ENCODE results near the gene TEX264. TPM values are rescaled to one million over a fixed set of nuclear protein-coding genes. Genes with fewer than 3 reads are reported as not detected.
A peak's percentile ranks its signal among the peaks of the same experiment; 100 is the strongest.

Gene TEX264
- 19.2 and 21.4 TPM in 2 replicates for polyA plus RNA-seq (2013)

GRCh38 chr3:51670823-51671733 is at the start of gene TEX264:
TEX264 (plus strand) TSS chr3:51671252; CDS start chr3:51674305, 3,053 bp downstream.
- Histone ChIP-seq H3K79me2 (ENCODE audit: control insufficient read depth, insufficient read depth, low read length, poor library complexity) (peaks cover 7% of the 10 kb centered on the region), H3K9ac (ENCODE audit: low read length) (peak within 1 kb of the TSS; percentile 94), H3K36me3 (ENCODE audit: control insufficient read depth in 1 of 2, insufficient read depth in 2 of 2, low read length in 2 of 2) (peaks cover under 1 to 2% of the 10 kb centered on the region in 2 experiments), H2AFZ (ENCODE audit: insufficient read depth, low read length, poor library complexity) (peak within 1 kb of the TSS; percentile 92), H2BK120ac (ENCODE audit: insufficient read depth, low read length, poor library complexity) (peak within 1 kb of the TSS; percentile 80), H3K79me1 (ENCODE audit: low read length) (peaks cover 10% of the 10 kb centered on the region), H2BK5ac (ENCODE audit: low read depth, low read length, poor library complexity) (peak within 1 kb of the TSS; percentile 65), H4K8ac (ENCODE audit: low read depth, low read length) (peak within 1 kb of the TSS; percentile 96), H4K91ac (ENCODE audit: low read depth, low read length) (peak within 1 kb of the TSS; percentile 87), H3K27me3 (ENCODE audit: insufficient read depth, low read length) (no peaks in the 10 kb centered on the region), H2BK12ac (ENCODE audit: low read length) (no peak within 1 kb of the TSS), H4K12ac (ENCODE audit: low read depth, low read length) (peak within 1 kb of the TSS; percentile 89), H3K4me2 (ENCODE audit: low read length) (peak within 1 kb of the TSS; percentile 91), H3K14ac (ENCODE audit: low read length) (peak within 1 kb of the TSS; percentile 87), H3K23ac (ENCODE audit: low read length) (no peak within 1 kb of the TSS), H3K4ac (ENCODE audit: low read depth, low read length) (peak within 1 kb of the TSS; percentile 85), H3K4me3 (ENCODE audit: low read depth, low read length) (peak within 1 kb of the TSS; percentile 87), H3K4me1 (ENCODE audit: control insufficient read depth in 1 of 2, insufficient read depth in 2 of 2, low read length in 2 of 2) (peaks cover 10 to 12% of the 10 kb centered on the region in 2 experiments), H3K18ac (ENCODE audit: low read length) (peak within 1 kb of the TSS; percentile 83), H2AK5ac (ENCODE audit: low read length) (peak within 1 kb of the TSS; percentile 69), H3K9me3 (ENCODE audit: insufficient read depth, low read depth, low read length) (no peaks in the 10 kb centered on the region), H3K27ac (ENCODE audit: low read depth, low read length) (peak within 1 kb of the TSS; percentile 31)
- WGBS (ENCODE audit: extremely low coverage, insufficient coverage, insufficient read length) = no CpG with 5 or more reads among the region's 81 CpGs
- peak; percentile 89 to 98 for DNase-seq

DNA sequence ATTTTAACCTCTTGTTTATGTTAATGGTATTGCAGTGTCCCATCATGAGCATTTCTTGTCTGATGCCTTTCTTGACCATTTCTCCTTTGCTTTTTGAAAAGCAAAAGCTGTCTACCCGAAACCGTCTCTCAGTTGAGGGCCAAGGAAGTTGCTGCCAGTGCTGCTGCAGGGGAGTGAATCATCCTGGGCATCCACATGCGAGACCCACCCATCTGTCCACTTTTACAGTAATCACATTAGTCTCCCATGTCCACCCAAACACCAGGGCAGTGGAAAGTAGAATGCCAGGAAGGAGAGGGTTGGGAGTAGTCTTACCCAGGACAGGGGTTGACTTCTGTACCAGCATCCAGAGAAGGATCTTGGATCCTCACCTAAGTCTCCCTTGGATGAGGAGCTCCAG is 48.6 kb upstream of the TEX264 start:
- no peak overlapping the region for H2BK12ac ChIP-seq (ENCODE audit: low read length)
- peaks cover 0 to under 1% of the 10 kb centered on the region in 2 experiments for H3K36me3 ChIP-seq (ENCODE audit: control insufficient read depth in 1 of 2, insufficient read depth in 2 of 2, low read length in 2 of 2)
- no CpG with 5 or more reads among the region's 3 CpGs for WGBS (ENCODE audit: extremely low coverage, insufficient coverage, insufficient read length)
- DNase-seq = no peak
- H2AK5ac ChIP-seq (ENCODE audit: low read length) = no peak overlapping the region
- no peak overlapping the region for H2AFZ ChIP-seq (ENCODE audit: insufficient read depth, low read length, poor library complexity)
- H2BK120ac ChIP-seq (ENCODE audit: insufficient read depth, low read length, poor library complexity) = no peak overlapping the region
- H3K4me2 ChIP-seq (ENCODE audit: low read length) = no peak overlapping the region
- H3K14ac ChIP-seq (ENCODE audit: low read length) = no peak overlapping the region
- H2BK5ac ChIP-seq (ENCODE audit: low read depth, low read length, poor library complexity) = no peak overlapping the region
- H3K4me3 ChIP-seq (ENCODE audit: low read depth, low read length) = no peak overlapping the region
- H3K4me1 ChIP-seq (ENCODE audit: control insufficient read depth in 1 of 2, insufficient read depth in 2 of 2, low read length in 2 of 2) = peaks cover 1% of the 10 kb centered on the region in 2 experiments
- H3K4ac ChIP-seq (ENCODE audit: low read depth, low read length) = no peak overlapping the region
- no peak overlapping the region for H4K12ac ChIP-seq (ENCODE audit: low read depth, low read length)
- peak overlapping the region; percentile 14 for H3K18ac ChIP-seq (ENCODE audit: low read length)
- no peak overlapping the region for H4K8ac ChIP-seq (ENCODE audit: low read depth, low read length)
- H3K79me2 ChIP-seq (ENCODE audit: control insufficient read depth, insufficient read depth, low read length, poor library complexity) = no peaks in the 10 kb centered on the region
- no peaks in the 10 kb centered on the region for H3K79me1 ChIP-seq (ENCODE audit: low read length)
- H3K27ac ChIP-seq (ENCODE audit: low read depth, low read length) = no peak overlapping the region
- H3K9ac ChIP-seq (ENCODE audit: low read length) = no peak overlapping the region
- H3K23ac ChIP-seq (ENCODE audit: low read length) = no peak overlapping the region
- H3K27me3 ChIP-seq (ENCODE audit: insufficient read depth, low read length) = no peaks in the 10 kb centered on the region
- no peak overlapping the region for H4K91ac ChIP-seq (ENCODE audit: low read depth, low read length)
- no peaks in the 10 kb centered on the region for H3K9me3 ChIP-seq (ENCODE audit: insufficient read depth, low read depth, low read length)

DNA sequence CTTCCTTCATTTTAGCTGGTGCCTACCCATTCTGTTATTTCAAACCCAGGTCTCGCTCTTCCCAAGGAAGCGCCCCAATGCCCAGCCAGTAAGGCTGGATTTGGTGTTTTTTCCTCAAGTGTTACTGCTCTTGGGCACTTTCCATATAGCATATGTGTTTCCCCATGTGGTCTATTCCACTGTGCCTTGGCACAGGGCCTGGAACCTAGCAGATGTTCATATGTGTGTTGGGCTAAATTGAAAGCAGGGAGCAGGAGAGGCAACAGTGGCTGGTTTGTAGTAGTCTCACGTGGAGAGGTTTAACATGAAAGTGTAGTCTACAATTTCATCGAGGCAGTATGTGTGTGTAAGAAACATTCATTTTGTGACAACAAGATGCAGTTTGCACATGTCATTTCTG is 48.2 kb upstream of the TEX264 start:
- no peak overlapping the region for H3K23ac ChIP-seq (ENCODE audit: low read length)
- H3K79me2 ChIP-seq (ENCODE audit: control insufficient read depth, insufficient read depth, low read length, poor library complexity) = no peaks in the 10 kb centered on the region
- H3K4me1 ChIP-seq (ENCODE audit: control insufficient read depth in 1 of 2, insufficient read depth in 2 of 2, low read length in 2 of 2) = peaks cover 2 to 3% of the 10 kb centered on the region in 2 experiments
- no peak overlapping the region for H4K91ac ChIP-seq (ENCODE audit: low read depth, low read length)
- H3K18ac ChIP-seq (ENCODE audit: low read length) = peak overlapping the region; percentile 14
- DNase-seq = no peak
- H3K4me2 ChIP-seq (ENCODE audit: low read length) = no peak overlapping the region
- H3K27ac ChIP-seq (ENCODE audit: low read depth, low read length) = no peak overlapping the region
- no peak overlapping the region for H3K14ac ChIP-seq (ENCODE audit: low read length)
- no peak overlapping the region for H3K9ac ChIP-seq (ENCODE audit: low read length)
- no CpG with 5 or more reads among the region's 4 CpGs for WGBS (ENCODE audit: extremely low coverage, insufficient coverage, insufficient read length)
- H2BK5ac ChIP-seq (ENCODE audit: low read depth, low read length, poor library complexity) = no peak overlapping the region
- no peak overlapping the region for H2BK120ac ChIP-seq (ENCODE audit: insufficient read depth, low read length, poor library complexity)
- no peak overlapping the region for H4K8ac ChIP-seq (ENCODE audit: low read depth, low read length)
- H2AK5ac ChIP-seq (ENCODE audit: low read length) = no peak overlapping the region
- no peaks in the 10 kb centered on the region for H3K79me1 ChIP-seq (ENCODE audit: low read length)
- no peak overlapping the region for H3K4me3 ChIP-seq (ENCODE audit: low read depth, low read length)
- H3K27me3 ChIP-seq (ENCODE audit: insufficient read depth, low read length) = no peaks in the 10 kb centered on the region
- H4K12ac ChIP-seq (ENCODE audit: low read depth, low read length) = no peak overlapping the region
- no peak overlapping the region for H2AFZ ChIP-seq (ENCODE audit: insufficient read depth, low read length, poor library complexity)
- H2BK12ac ChIP-seq (ENCODE audit: low read length) = no peak overlapping the region
- H3K36me3 ChIP-seq (ENCODE audit: control insufficient read depth in 1 of 2, insufficient read depth in 2 of 2, low read length in 2 of 2) = peaks cover 0 to 2% of the 10 kb centered on the region in 2 experiments
- H3K4ac ChIP-seq (ENCODE audit: low read depth, low read length) = no peak overlapping the region
- no peaks in the 10 kb centered on the region for H3K9me3 ChIP-seq (ENCODE audit: insufficient read depth, low read depth, low read length)

DNA sequence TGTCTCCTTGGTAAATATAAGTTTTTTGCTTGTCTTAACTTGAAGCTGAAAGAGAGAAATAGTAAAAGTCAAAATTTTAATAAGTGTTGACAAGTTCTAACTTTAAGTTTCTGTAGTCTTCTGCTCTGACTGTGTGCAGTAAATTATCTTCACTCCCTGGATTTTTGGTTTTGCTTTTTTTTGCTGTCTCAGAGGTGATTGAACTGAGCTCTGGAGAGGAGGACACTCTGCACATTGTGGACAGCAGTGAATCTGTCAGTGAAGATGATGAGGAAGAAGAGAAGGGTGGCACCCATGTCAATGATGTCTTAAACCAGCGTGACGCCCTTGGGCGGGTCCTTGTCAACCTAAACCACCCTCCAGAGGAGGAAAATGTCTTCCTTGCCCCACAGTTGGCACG is 40.5 kb upstream of the TEX264 start:
- no peak overlapping the region for H3K4me3 ChIP-seq (ENCODE audit: low read depth, low read length)
- H2BK12ac ChIP-seq (ENCODE audit: low read length) = no peak overlapping the region
- no peaks in the 10 kb centered on the region for H3K79me2 ChIP-seq (ENCODE audit: control insufficient read depth, insufficient read depth, low read length, poor library complexity)
- H3K14ac ChIP-seq (ENCODE audit: low read length) = no peak overlapping the region
- no peak overlapping the region for H3K9ac ChIP-seq (ENCODE audit: low read length)
- H3K36me3 ChIP-seq (ENCODE audit: control insufficient read depth in 1 of 2, insufficient read depth in 2 of 2, low read length in 2 of 2) = peaks cover 17 to 28% of the 10 kb centered on the region in 2 experiments
- no peak for DNase-seq
- peaks cover 2 to 3% of the 10 kb centered on the region in 2 experiments for H3K4me1 ChIP-seq (ENCODE audit: control insufficient read depth in 1 of 2, insufficient read depth in 2 of 2, low read length in 2 of 2)
- no peak overlapping the region for H2AK5ac ChIP-seq (ENCODE audit: low read length)
- no peak overlapping the region for H3K18ac ChIP-seq (ENCODE audit: low read length)
- H2BK5ac ChIP-seq (ENCODE audit: low read depth, low read length, poor library complexity) = no peak overlapping the region
- no peak overlapping the region for H3K23ac ChIP-seq (ENCODE audit: low read length)
- no peak overlapping the region for H2AFZ ChIP-seq (ENCODE audit: insufficient read depth, low read length, poor library complexity)
- H4K8ac ChIP-seq (ENCODE audit: low read depth, low read length) = no peak overlapping the region
- H3K4me2 ChIP-seq (ENCODE audit: low read length) = no peak overlapping the region
- no CpG with 5 or more reads among the region's 4 CpGs for WGBS (ENCODE audit: extremely low coverage, insufficient coverage, insufficient read length)
- H2BK120ac ChIP-seq (ENCODE audit: insufficient read depth, low read length, poor library complexity) = no peak overlapping the region
- no peak overlapping the region for H4K12ac ChIP-seq (ENCODE audit: low read depth, low read length)
- no peaks in the 10 kb centered on the region for H3K9me3 ChIP-seq (ENCODE audit: insufficient read depth, low read depth, low read length)
- no peaks in the 10 kb centered on the region for H3K79me1 ChIP-seq (ENCODE audit: low read length)
- no peak overlapping the region for H4K91ac ChIP-seq (ENCODE audit: low read depth, low read length)
- H3K27me3 ChIP-seq (ENCODE audit: insufficient read depth, low read length) = no peaks in the 10 kb centered on the region
- no peak overlapping the region for H3K4ac ChIP-seq (ENCODE audit: low read depth, low read length)
- no peak overlapping the region for H3K27ac ChIP-seq (ENCODE audit: low read depth, low read length)

Measured in trophoblast cell (in vitro differentiated cells and primary cell).